Right renal pelvis (tissue), 4 donors: ENCODE data around the gene QARS1. TPM values are rescaled to one million over a fixed set of nuclear protein-coding genes. Genes with fewer than 3 reads are reported as not detected.
A peak's percentile ranks its signal among the peaks of the same experiment; 100 is the strongest.

ENCODE experiments used
- DNase-seq, 4 donors: peaks; one replicate each; pipeline ENCODE4 v3.0.0-alpha.2; 2013; ENCODE audit warnings: low read depth in 4 of 4, low spot score in 3 of 4, missing footprints in 1 of 4
- polyA plus RNA-seq, 4 donors: library from polyadenylated mRNA; unstranded; fragments of 120-200 nt; gene quantifications; one replicate each; pipeline ENCODE4 v1.2.1, GENCODE V29; 2013; ENCODE audit not compliant: insufficient read length in 4 of 4

The QARS1 gene
- polyA plus RNA-seq, 4 donors = 275 to 317 (median 282) TPM

DNA sequence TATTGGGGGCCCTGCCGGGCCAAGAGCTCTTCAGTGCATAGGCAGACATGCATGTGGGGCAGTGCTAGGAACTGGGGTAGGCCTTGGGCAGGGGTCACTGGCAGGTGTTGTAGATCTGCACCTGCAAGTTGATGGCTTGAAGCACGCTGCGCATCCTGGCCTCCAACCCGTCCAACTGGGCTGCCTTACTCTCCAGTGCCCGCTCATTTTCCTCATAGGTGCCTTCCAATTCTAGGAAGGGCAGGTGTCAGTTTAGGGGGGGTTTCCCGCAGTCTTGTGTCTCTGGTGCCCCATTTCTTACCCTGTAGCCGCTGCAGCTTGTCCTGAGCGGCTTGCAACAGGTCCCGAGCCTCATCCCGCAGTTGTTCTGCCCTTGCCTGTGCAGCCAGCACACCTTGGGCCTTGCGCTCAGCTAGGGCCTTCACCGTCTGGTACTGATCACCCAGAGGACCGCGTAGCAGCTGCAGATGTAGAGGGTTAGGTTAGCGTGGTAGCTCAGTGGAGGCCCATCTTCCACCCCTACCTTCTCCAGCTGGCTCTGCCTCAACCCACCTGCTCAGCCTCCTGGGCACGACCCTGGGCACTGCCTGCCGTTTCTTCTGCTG, 16.7 kb upstream of the QARS1 start:
- no peak for DNase-seq

DNA sequence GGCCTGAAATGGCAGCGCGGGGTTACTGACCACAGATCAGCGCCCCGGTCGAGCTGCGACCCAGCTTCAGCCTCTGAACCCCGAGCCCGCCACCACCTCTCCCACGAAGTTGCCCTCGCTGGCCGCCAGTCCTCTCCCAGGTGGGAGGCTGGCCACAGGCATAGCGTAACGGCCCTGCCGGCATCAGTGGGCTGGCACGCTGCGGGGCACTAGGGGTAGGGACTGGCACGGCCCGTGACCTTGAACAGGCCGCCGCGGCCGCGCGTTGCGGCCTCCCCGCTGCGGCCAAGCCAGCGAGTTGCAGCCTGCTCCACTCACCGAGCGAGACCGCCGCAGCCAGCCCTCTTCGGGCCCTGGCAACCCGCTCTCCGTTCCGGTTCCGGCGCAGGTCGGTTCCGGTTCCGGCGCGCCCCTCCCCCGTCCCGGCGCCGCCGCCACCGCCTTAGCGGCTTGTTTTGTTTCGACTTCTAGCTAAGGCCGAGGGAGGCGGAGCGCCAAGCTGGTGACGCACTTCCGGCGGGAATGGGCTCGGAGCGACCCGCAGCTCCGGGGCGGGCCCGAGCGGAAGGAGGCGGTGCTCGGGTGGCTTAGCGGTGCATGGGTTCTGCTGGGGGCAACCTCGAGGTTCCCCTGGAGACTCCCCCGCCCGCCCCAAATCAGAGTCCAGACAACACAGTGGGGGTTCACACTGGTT, 16.0 kb upstream of the QARS1 start, which contains the start of gene USP19:
Gene USP19 (minus strand): TSS at position 386 of the 694 bp plus-strand sequence. CDS start 1,678 bp downstream, outside the sequence.
- DNase-seq = peak; percentile 81 to 91 (median 86)

DNA sequence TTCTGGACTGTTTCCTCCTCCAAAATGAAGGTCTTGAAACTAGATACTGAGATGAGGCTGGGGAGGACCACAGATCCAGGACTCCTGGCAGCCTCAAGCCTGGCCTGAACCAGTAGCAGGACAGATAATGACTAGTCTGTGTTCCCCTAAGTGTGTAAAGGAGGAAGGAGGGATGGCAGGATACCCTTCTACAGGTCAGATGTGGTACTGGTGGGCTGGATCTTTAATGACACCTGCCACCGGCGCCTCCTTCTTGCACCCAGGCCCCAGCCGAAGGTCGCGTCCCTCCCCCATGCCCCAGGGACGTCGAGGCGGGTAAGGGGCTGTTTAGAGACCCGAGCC, 15.5 kb upstream of the QARS1 start:
- no peak for DNase-seq

DNA sequence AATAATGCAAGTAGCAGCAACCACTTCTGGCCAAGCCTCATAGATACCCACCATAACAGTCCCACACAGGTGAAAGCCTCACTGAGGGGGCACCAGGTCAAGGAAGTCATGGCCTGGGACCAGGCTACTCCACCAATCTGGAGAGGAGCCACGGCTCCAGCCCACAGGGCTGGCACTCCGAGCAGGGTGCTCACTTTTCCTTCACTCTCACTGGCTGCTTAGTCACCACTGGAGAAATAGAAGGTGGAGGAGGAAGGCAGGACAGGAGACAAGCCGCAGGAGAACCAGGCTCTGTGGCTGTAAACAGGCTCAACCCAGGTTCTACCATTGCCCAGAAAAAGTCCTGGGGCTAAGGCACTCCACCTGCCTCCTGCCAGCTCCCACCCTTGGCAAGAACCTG, 14.9 kb upstream of the QARS1 start:
- DNase-seq = no peak

DNA sequence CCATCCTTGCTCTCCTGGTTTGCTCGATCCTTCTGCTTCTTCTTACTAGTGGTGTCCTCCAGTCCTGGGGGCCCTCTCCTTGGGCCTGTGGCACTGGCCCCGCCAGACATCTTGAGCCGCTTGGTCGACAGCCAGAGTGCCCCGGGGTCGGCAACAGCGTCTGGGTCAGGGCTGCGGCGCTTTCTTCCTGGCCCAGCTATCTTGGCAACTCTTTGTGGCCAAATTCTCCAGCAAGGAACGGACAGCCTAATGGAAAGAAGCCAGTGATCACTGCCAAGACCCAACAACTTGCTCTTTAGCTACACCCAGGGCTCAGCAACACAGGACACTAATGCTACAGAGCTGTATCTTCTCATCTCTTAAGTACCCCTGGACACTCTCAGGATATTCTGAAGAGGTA, 14.5 kb upstream of the QARS1 start:
- no peak for DNase-seq

DNA sequence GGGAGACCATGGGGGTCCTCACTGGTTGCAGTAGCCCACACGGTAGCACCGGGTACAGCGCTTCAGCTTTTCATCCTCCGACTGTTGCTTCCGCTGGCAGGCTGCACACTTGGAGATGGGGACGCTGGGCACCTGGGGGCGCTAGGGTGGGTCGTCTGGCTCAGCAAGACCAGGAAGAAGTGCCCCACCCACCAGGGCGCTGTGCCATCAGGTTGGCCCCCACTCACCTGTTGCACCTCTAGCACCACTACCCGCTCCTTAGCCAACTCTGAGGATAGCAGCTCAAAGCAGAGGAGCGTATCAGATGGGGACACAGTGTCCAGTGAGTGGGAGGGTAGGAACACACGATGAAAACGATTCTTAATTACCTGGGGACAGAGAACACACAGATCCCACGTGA, 7.7 kb upstream of the QARS1 start:
- no peak for DNase-seq

DNA sequence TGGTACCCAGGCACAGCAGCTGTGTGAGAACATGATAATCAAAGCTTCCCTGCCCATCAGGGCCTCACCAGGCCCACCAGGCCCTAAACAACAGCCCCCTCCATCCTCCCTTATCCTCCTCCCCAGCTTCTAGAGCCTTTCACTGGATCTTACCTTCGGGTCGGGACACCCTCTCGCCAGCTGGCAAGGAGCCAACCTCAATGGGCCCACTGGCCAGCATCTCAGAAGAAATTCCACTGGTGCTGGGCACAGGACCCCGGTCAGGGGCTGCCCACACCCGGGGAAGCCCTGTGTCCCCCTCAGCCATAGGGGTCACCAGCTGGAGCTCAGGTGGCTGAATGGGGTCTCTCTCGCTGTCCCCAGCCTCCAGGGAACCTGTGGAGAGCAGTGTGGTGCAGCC, 6.8 kb upstream of the QARS1 start:
- no peak for DNase-seq

DNA sequence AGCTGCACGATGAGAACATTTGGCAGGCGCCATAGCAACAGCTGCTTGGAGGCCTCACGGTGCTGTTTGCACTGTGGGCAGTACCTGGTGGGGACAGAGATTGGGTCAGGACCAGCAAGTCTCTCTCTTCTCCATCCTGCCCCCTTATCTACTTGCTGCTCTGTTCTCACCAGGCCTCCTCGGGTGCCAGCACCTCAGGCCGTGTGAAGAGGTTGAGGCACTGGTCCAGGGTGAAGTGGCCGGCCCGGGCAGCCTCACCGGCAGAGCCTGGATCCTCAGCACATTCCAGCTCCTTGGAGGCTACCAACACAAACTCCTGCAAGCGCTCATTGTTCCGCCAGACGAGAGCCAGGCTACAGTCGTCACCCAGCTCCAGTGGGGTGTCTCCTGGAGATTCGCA, 6.2 kb upstream of the QARS1 start:
- no peak for DNase-seq

DNA sequence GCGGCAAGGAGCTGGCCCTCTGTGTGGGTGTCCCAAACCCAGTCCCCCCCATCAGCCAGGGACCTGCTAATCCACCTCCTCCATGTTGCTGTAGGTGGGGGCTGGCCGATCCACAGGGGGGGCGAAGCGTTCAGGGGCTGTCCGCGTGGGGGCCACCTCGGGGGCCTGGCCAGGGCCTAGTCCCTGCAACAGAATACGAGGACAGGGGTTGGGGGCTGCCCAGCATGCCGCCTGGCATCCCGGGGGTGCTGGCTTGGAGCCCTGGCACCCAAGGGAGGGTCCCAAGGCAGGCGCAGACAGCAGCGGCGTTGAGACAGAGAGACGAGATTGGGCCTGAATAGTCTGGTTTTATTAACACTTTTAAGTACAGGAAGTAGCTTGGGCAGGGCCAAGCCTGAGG, 3.8 kb upstream of the QARS1 start:
- DNase-seq = no peak

DNA sequence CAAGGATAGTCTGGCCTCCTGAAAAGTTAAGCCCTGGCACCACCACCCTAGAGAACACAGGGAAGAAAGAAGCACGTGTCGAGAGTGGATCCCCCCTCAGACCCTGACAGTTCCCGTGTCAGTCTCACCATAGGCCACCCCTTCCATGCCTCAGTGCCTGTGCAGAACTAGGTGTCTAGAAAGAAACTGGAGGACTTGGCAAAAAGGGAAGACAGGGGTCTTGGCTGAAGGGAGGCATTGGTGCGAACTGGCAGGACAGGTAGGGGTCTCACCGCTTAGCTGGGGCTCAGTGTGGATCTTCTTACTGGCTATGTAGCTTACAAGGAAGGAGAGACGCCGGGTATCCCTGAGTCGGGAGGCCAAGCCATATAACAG, 518 bp downstream of the QARS1 start:
- DNase-seq = no peak

DNA sequence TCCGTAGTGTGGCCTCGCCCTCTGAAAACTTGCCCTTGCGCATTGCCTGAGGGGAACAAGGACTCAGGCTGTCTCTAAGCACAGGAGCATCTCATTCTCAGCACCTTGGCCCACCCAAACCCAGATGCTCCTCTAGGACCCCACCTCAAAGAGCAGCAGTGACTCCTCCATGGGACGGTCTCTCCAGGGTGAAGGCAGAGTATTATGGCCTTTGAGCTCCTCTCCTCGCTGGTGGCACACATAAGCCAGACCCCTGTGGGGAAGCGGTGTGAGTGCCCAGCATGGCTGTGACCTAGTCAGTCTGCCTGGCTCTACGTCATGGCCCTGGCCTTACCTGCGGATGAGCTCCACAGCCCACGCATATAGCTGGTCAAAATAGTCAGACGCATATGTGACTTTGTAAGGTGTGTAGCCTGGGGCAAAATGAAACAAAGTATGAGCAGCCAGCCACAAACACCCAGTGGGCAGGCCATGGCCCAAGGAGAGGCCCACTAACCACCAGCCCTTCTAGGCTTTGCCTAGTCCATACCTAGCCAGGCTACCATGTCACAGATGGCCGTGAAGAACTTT, 4.4 kb downstream of the QARS1 start:
- DNase-seq = no peak

DNA sequence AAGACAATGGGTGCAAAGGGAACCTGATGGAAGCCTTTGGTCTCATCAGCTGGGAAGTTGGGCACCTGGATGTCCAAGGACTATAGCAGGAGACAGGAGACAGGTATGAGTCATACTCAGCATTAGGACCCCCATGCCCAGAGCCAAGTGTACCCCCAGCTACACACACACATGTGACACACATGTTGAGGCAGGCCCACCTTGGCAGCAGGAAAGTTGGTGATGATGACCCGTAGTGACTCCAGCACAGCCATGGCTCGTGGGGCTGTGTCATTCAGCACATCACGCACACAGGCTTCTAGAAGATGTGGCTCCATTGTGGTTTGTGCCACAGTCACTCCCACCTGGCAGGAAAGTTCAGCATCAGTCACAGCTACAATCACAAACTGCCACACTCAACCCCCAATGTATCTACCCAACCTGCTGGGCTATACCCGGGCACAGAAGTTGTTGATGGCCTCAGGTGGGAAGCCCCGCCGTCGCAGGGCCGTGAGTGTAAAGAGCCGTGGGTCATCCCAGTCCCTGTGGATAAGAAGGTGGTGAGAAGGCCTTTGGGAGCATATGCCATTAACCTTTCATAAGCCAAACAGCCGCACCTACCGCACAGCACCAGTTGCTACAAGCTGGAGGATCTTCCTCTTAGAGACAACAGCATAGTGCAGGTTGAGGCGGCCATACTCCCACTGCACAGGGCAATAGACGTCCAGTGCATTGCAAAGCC, 5.5 kb downstream of the QARS1 start:
- DNase-seq = no peak

DNA sequence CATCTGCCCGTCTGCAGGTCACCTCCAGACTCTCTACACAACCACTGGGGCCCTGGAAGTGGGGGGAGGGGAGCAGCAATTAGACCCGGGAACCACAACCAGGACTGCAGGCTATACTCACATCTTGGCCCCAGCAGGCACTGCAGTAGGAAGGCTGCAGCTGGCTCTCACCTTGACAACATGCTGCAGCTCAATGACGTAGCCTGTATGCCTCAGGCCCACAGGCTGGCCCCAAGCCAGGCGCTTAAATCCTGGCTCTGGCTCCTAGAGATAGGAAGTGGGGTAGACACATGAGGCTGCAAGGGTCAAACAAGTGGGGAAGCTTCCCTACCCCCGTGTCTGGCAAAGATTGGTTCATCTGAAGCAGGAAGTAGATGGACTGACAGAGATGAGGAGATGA, 6.1 kb downstream of the QARS1 start:
- DNase-seq = no peak

DNA sequence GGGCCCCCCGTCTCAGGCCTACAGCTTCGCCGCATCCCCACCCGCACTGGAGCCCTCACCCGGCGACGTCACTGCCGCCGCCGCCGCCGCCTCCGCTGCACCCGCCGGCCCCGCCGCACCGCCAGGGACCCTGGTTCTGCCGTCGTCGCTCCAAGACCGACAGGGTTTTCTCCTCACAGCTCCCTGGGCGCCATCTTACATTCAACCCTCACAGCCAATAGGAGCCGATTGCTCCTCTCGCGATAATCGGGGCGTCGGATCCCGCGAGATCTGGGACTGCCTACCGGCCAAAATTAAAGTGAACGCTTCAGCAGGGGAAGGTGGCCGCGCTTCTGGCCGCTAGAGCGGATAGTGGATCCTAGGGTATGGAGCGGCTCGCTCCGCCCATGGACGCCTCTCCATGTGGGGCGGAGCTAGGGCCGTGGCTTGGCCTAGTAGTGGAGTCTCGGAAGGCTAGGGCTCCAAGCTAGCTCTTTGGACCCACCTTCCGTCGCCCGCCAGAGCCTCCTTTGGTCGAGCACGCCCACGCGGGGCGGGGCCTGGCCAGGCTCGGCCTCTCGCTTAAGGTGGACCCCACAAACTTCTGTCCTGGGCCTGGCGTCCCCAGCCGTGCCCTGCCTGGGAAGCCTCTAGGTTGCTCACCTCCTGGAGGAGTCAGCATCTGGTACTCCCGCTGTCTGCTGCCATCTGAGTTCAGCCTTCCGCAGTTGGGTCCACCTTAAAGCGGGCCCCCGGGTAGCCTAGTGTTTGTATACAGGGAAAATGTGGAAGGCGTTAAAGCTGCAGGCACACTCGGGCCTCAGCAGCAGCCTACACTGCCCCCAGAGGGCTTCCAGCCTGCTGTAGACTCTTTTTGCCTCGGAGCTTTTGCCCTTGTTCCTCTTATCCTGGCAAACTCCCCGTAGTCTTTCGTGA, 10.4 kb downstream of the QARS1 start, which contains the start of gene QRICH1:
Gene QRICH1 (minus strand): TSS at position 219 of the 915 bp plus-strand sequence. CDS start 17,054 bp downstream, outside the sequence.
- DNase-seq = peak; percentile 96 to 98 (median 97)

DNA sequence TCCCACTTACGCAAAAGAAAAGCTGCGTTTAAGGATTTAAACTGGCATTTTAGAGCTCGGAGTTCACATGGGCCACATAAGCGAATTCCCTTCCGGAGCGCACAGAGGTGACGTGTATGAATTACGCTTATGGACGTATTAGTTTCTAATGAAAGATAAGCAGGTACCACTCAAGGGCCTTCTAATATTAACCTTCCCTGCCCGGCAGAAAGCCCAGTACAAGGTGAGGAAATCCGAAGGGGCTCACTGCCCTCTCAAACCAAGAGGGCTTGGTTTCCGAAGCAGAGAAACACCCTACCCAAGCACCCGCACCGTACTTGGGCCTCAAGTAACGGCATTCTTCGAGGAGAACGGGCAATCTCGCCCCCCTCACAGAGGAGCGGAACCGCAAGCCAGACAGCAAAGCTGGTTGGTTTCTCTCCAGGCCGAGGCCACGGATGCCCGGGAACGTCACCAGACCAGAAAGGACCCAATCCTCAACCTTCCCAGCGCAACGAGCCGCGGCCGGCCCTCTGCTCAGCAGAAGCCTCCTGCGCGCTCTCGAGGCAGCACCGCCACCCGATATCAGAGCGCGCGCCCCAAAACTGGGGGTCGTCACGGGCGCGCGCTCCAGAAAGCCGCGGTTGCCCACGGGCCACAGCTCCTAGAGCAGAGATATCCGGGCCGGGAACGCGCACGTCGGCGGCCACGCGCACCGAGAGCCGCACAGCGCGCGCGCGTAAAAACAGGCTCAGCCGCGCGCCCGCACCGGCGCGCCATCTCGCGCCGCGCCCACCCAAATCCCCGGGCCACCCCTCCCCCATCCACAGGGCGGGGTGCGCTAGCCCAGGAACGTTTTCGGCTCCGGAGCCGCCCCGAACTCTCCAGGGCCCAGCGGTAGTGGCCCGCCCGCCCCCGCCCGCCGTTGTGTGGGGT, 11.4 kb downstream of the QARS1 start:
- peak; percentile 54 to 71 (median 65) for DNase-seq

DNA sequence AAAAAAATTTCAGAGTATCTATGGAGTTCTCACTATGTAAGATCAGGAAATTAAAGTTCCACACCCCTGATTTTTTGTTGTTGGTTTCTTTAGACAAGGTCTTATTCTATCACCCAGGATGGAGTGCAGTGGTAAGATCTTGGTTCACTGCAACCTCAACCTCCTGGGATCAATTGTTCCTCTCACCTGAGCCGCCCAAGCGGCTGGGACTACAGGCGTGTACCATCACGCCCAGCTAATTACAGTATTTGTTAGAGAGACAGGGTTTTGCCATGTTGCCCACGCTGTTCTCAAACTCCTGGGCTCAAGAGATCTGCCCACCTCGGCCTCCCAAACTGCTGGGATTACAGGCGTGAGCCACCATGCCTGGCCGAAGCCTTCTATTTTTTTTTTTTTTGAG, 23.1 kb downstream of the QARS1 start:
- no peak for DNase-seq

DNA sequence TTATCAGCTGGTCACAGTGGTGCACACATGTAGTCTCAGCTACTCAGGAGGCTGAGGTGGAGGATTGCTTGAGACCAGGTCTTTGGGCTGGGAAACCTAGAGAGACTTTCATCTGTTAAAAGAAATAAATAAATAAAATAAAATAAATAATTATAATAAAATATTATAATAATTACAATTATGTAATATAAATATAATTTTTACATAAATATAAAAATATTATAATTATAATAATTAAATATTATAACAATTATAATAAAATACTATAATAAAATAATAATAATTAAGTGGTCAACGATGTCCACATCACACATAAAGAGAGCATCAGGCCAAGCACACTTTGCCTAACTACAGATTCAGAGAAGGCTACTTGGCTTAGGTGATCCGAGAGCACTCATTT, 25.3 kb downstream of the QARS1 start:
- DNase-seq = no peak

DNA sequence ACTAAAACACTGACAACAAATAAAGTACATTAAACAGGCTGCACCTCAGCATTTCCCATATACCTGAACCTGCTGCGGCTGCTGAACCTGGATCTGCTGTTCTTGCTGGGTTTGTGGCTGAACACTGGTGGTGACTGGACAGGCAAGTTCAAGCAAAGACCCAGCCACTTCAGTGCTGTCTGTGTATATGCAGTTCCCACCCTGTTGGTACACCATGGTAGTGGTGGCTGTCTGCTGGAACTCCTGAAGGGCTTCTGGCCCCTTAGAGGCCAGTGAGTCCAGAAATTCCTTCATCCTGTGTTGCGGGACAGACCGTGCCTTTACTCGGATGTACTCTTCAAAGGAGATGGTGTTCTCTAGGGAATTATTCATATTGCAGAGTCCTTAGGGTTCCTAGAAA, 27.9 kb downstream of the QARS1 start:
- DNase-seq = no peak

DNA sequence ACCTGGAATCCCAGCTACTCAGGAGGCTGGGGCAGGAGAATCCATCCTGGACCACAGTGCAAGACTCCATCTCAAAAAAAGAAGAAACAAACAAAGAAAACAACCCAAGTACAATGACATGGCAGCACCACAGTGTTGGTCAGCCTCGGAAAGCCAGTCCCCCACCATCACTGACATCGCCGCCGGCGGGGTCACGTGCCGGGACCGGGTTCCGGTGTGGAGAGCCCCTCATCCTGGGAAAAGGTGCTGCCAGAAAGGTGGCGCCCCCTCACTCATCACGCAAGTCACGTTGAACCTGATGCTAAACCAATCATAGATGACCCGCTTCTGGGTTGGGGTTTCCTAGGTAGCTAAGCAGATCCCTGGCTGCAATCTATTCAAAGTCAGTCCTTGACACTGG, 28.4 kb downstream of the QARS1 start:
- DNase-seq = no peak
